GM12891 (cell line): ENCODE data around the gene GAS7.

Experiments
- POLR2A ChIP-seq: IDR thresholded peaks from 2 replicates; pipeline ENCODE4 v1.6.1; 2011; ENCODE audit warnings: low read depth, low read length, control low read depth
- POLR2AphosphoS5 ChIP-seq: IDR thresholded peaks from 2 replicates; pipeline ENCODE4 v1.6.1; 2011; ENCODE audit warnings: low read depth, low read length, control low read depth
- SPI1 ChIP-seq: IDR thresholded peaks from 2 replicates; pipeline ENCODE4 v1.6.1; 2011; ENCODE audit warnings: low read depth, low read length, control low read depth
- TAF1 ChIP-seq: IDR thresholded peaks from 2 replicates; pipeline ENCODE4 v1.6.1; 2011; ENCODE audit warnings: low read depth, low read length, control low read depth

GRCh38 chr17:10055262-10055975, 143.0 kb downstream of the GAS7 start:
- TF ChIP-seq TAF1, result no peak
- TF ChIP-seq POLR2A, result no peak
- TF ChIP-seq POLR2AphosphoS5, result no peak
- TF ChIP-seq SPI1, result no peak
